Small intestine (tissue), 7 donors: Measurements from ENCODE around the gene YPEL1. TPM values are rescaled to one million over a fixed set of nuclear protein-coding genes. Genes with fewer than 3 reads are reported as not detected.

Experiments
- DNase-seq, 2 donors: peaks; one replicate each; pipeline versions ENCODE4 v3.0.0 to v3.0.0-alpha.2; 2013
- FAIRE-seq: peaks from 2 replicates; lab custom pipeline; 2012; peaks lifted over from hg19 to GRCh38; lab: Jason Lieb, UNC
- H3K27ac ChIP-seq, 3 donors: one replicate each; pipeline ENCODE4 v1.5.1; 2013; ENCODE audit warnings: low read length in 2 of 3, mild to moderate bottlenecking in 2 of 3, control low read depth in 1 of 3, inconsistent platforms in 1 of 3, low read depth in 1 of 3, moderate library complexity in 1 of 3
- H3K27me3 ChIP-seq, 3 donors: one replicate each; pipeline ENCODE4 v1.6.1; 2013; ENCODE audit warnings: low read length in 3 of 3, inconsistent platforms in 1 of 3; ENCODE audit not compliant: control insufficient read depth in 3 of 3, insufficient read depth in 3 of 3
- H3K36me3 ChIP-seq, 3 donors: one replicate each; pipeline ENCODE4 v1.6.1; 2013; ENCODE audit warnings: low read length in 3 of 3, inconsistent platforms in 1 of 3, low read depth in 1 of 3, mild to moderate bottlenecking in 1 of 3, moderate library complexity in 1 of 3; ENCODE audit not compliant: control insufficient read depth in 3 of 3, insufficient read depth in 2 of 3
- H3K4me1 ChIP-seq, 3 donors: one replicate each; pipeline ENCODE4 v1.6.1; 2013; ENCODE audit warnings: low read length in 2 of 3, inconsistent platforms in 1 of 3, low read depth in 1 of 3, mild to moderate bottlenecking in 1 of 3, moderate library complexity in 1 of 3; ENCODE audit not compliant: control insufficient read depth in 3 of 3, insufficient read depth in 2 of 3
- H3K4me3 ChIP-seq, 3 donors: one replicate each; pipeline ENCODE4 v1.5.1; 2013; ENCODE audit warnings: low read length in 3 of 3, control low read depth in 1 of 3, inconsistent platforms in 1 of 3, low read depth in 1 of 3, mild to moderate bottlenecking in 1 of 3, moderate library complexity in 1 of 3
- H3K9me3 ChIP-seq, 2 donors: one replicate each; pipeline ENCODE4 v1.6.1; 2013; ENCODE audit warnings: low read depth in 1 of 2, low read length in 1 of 2; ENCODE audit not compliant: control insufficient read depth in 2 of 2, insufficient read depth in 1 of 2
- WGBS, 3 donors: extraction: QIAGEN DNeasy Blood & Tissue Kit; methylation state at CpG; one replicate each; pipeline ENCODE4 v1.1.7; 2013; 5-methylcytosine and 5-hydroxymethylcytosine counted together
- polyA plus RNA-seq, 4 donors: library from polyadenylated mRNA; stranded (reverse) in 3 of 4; unstranded in 1 of 4; fragments of 200-250 nt in 3 of 4; fragments of 120-200 nt in 1 of 4; gene quantifications; one replicate each; pipeline versions ENCODE4 v1.2.1 to v1.2.3, GENCODE V29; 2013
- donor health status: healthy with polysubstance abuse.
- donor health status: control.
- donor health status: control.
- donor health status: Bipolar disorder and iron deficiency.
- donor health status: healthy.

The YPEL1 gene
- polyA plus RNA-seq, 4 donors = 0.22 to 2.3 (median 1.5) TPM

GRCh38 chr22:21741790-21742189, 6.2 kb upstream of the YPEL1 start:
- H3K27ac ChIP-seq = no peak overlapping the region
- no peak overlapping the region for H3K4me3 ChIP-seq
- no peak for FAIRE-seq
- no peaks in the 10 kb centered on the region for H3K36me3 ChIP-seq
- peaks cover 0 to 8% (median 0%) of the 10 kb centered on the region in 3 donors for H3K27me3 ChIP-seq
- no peak for DNase-seq
- no peaks in the 10 kb centered on the region for H3K9me3 ChIP-seq
- no peaks in the 10 kb centered on the region for H3K4me1 ChIP-seq
- 86 to 88% (median 88%) methylated on average over 6 of the region's 6 CpGs for WGBS, 3 donors

DNA sequence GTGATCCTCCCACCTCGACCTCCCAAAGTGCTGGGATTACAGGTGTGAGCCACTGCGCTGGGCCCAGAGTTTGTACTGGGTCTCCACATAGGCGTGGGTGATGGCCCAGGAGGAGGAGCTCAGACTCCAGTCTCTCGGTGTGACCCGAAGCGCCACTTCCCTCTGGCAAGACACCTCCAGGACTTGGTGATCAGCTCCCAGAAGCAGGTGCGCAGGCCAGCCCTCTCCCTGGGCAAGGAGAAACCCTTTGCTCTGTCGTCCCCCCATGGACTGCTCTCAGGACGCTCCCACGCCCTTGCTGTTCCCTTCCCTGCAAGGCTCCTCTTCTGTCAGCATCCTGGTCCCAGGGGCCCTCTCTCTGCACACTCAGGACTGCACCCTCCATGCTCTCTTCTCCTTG, 5.5 kb upstream of the YPEL1 start:
- 81 to 85% (median 84%) methylated on average over 10 of the region's 10 CpGs for WGBS, 3 donors
- Histone ChIP-seq H3K27ac (no peak overlapping the region), H3K4me3 (no peak overlapping the region), H3K36me3 (no peaks in the 10 kb centered on the region), H3K4me1 (peaks cover 0 to 3% (median 0%) of the 10 kb centered on the region in 3 donors), H3K9me3 (no peaks in the 10 kb centered on the region), H3K27me3 (peaks cover 0 to 14% (median 0%) of the 10 kb centered on the region in 3 donors)
- FAIRE-seq = no peak
- DNase-seq = no peak

DNA sequence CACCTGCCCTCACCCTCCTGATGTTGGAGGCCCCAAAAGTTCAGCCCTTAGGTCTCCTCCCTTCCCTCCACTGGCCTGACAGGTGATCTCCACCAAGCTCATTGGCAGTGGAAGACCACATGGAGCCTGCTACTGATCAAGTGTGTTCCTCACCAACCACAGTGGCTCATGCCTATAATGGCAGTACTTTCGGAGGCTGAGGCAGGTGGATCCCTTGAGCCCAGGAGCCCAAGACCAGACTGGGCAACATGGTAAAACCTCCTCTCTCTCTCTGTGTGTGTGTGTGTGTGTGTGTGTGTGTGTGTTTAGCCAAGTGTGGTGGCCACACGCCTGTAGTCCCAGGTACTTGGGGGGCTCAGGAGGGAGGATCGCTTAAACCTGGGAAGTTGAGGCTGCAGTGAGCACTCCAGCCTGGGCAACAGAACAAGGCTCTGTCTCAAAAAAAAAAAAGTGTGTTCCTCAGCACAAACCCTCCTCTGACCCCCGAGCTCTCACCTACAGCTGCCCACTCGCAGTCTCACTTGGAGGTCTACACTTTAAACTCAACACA, 4.3 kb upstream of the YPEL1 start:
- peaks cover 0 to 17% (median 0%) of the 10 kb centered on the region in 3 donors for H3K27me3 ChIP-seq
- DNase-seq = no peak
- no peaks in the 10 kb centered on the region for H3K36me3 ChIP-seq
- H3K4me3 ChIP-seq = no peak overlapping the region
- H3K9me3 ChIP-seq = no peaks in the 10 kb centered on the region
- FAIRE-seq = no peak
- H3K27ac ChIP-seq = no peak overlapping the region
- WGBS, 3 donors = 85 to 94% (median 88%) methylated on average over 4 to 5 of the region's 5 CpGs
- peaks cover 0 to 3% (median 3%) of the 10 kb centered on the region in 3 donors for H3K4me1 ChIP-seq

GRCh38 chr22:21738966-21739365, 3.4 kb upstream of the YPEL1 start:
- H3K9me3 ChIP-seq = no peaks in the 10 kb centered on the region
- DNase-seq (no peak), FAIRE-seq (no peak)
- no peak overlapping the region for H3K4me3 ChIP-seq
- H3K27me3 ChIP-seq = peaks cover 0 to 26% (median 0%) of the 10 kb centered on the region in 3 donors
- no peaks in the 10 kb centered on the region for H3K36me3 ChIP-seq
- peaks cover 0 to 7% (median 3%) of the 10 kb centered on the region in 3 donors for H3K4me1 ChIP-seq
- H3K27ac ChIP-seq = no peak overlapping the region
- 54 to 58% (median 55%) methylated on average over 7 of the region's 7 CpGs for WGBS, 3 donors

- WGBS, 3 donors = 59 to 82% (median 66%) methylated on average over 8 of the region's 8 CpGs
Measured at GRCh38 chr22:21738081-21738480, 2.5 kb upstream of the YPEL1 start.

DNA sequence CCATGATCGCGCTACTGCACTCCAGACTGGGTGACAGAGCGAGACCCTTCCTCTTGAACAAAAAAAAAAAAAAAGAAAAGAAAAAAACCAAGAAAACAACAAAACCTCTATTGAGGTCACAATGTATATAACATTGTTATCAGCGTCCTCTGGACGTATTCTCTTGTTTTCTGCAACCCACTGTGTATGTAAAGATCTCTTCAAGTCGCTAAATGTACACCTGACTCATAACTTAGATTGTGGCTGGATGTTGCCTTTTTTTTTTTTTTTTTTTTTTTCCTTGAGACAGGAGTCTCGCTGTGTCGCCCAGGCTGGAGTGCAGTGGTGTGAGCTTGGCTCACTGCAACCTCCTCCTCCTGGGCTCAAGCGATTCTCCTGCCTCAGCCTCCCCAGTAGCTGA, 1.4 kb upstream of the YPEL1 start:
- H3K27ac ChIP-seq = no peak overlapping the region
- DNase-seq (no peak), FAIRE-seq (no peak)
- 68 to 81% (median 74%) methylated on average over 8 to 9 of the region's 9 CpGs for WGBS, 3 donors
- no peaks in the 10 kb centered on the region for H3K9me3 ChIP-seq
- H3K4me1 ChIP-seq = peaks cover 0 to 7% (median 3%) of the 10 kb centered on the region in 3 donors
- no peak overlapping the region for H3K4me3 ChIP-seq
- H3K27me3 ChIP-seq = peaks cover 0 to 29% (median 0%) of the 10 kb centered on the region in 3 donors
- H3K36me3 ChIP-seq = no peaks in the 10 kb centered on the region

More at GRCh38 chr22:21738081-21738480, 2.5 kb upstream of the YPEL1 start:
- Histone ChIP-seq H3K27me3 (peaks cover 0 to 29% (median 0%) of the 10 kb centered on the region in 3 donors), H3K36me3 (no peaks in the 10 kb centered on the region), H3K4me1 (peaks cover 0 to 7% (median 3%) of the 10 kb centered on the region in 3 donors), H3K9me3 (no peaks in the 10 kb centered on the region), H3K4me3 (no peak overlapping the region), H3K27ac (no peak overlapping the region)
- DNase-seq (no peak), FAIRE-seq (no peak)

- H3K36me3 ChIP-seq = no peaks in the 10 kb centered on the region
- peak overlapping the region in 1 of 3 donors; percentile 65 for H3K27ac ChIP-seq
- H3K4me3 ChIP-seq = peak overlapping the region; percentile 1 to 57 (median 13)
- whole genome bisulfite sequencing, 3 donors = 7 to 31% (median 14%) methylated on average over 35 to 65 of the region's 65 CpGs
- FAIRE-seq (no peak), DNase-seq (no peak)
- H3K27me3 ChIP-seq = peaks cover 0 to 29% (median 0%) of the 10 kb centered on the region in 3 donors
- no peaks in the 10 kb centered on the region for H3K9me3 ChIP-seq
- H3K4me1 ChIP-seq = peaks cover 0 to 7% (median 3%) of the 10 kb centered on the region in 3 donors
Measured at GRCh38 chr22:21736084-21736642, 569 bp upstream of the YPEL1 start.

DNA sequence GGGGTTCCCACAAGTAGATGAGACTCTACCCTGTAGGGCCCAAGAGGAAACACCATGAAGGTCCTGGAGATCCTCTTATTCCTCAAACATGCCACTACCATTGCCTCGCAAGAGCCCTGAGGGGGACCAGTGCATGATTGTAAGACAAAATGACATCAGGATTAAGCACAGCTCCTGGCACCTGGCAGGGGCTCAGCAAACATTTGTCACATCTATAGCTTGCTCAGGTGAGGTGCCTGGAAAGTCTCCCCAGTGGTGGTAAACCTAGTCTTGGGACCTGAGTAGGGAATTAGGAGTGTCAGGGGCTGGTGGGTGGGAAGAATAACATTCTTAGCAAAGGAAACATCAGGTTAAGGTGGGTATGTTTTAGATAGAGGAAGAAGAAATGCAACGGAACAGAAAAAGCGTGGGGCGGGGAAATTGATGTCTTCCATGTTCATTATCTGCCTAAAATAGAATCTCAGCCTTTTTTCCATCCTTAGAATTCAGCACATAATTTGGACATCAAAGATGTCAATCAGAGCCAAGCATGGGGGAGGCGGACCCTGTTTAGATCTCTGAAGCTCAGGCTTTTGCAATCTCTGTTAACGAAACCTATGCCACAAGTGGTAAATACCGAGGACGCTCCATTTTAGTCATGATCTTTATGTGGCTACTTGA, 924 bp downstream of the YPEL1 start:
- peaks cover 0 to 29% (median 0%) of the 10 kb centered on the region in 3 donors for H3K27me3 ChIP-seq
- no peaks in the 10 kb centered on the region for H3K9me3 ChIP-seq
- 17 to 21% (median 17%) methylated on average over 8 of the region's 8 CpGs for WGBS, 3 donors
- DNase-seq = peak in 1 of 2 donors; percentile 32
- H3K27ac ChIP-seq = peak overlapping the region in 1 of 3 donors; percentile 82
- FAIRE-seq = no peak
- peaks cover 0 to 7% (median 3%) of the 10 kb centered on the region in 3 donors for H3K4me1 ChIP-seq
- H3K4me3 ChIP-seq = peak overlapping the region; percentile 44 to 59 (median 57)
- H3K36me3 ChIP-seq = no peaks in the 10 kb centered on the region
